Muscle layer of colon (tissue), 2 donors: ENCODE data around the gene PCDH9.

Experiments used
- H3K27ac ChIP-seq: one replicate; pipeline ENCODE4 v1.7.0; 2013; ENCODE audit warnings: low read depth, mild to moderate bottlenecking, low read length, moderate library complexity
- H3K27me3 ChIP-seq, 2 donors: one replicate each; pipeline ENCODE4 v1.7.0; 2013; ENCODE audit warnings: low read length in 2 of 2, mild to moderate bottlenecking in 2 of 2; ENCODE audit not compliant: insufficient read depth in 2 of 2, control insufficient read depth in 1 of 2
- H3K36me3 ChIP-seq: one replicate; pipeline ENCODE4 v1.7.0; 2013; ENCODE audit warnings: mild to moderate bottlenecking, low read length; ENCODE audit not compliant: insufficient read depth
- H3K4me1 ChIP-seq: one replicate; pipeline ENCODE4 v1.7.0; 2013; ENCODE audit warnings: mild to moderate bottlenecking, low read length; ENCODE audit not compliant: insufficient read depth
- H3K4me3 ChIP-seq, 2 donors: one replicate each; pipeline ENCODE4 v1.7.0; 2013; ENCODE audit warnings: low read length in 2 of 2, low read depth in 1 of 2, mild to moderate bottlenecking in 1 of 2, moderate library complexity in 1 of 2
- H3K9ac ChIP-seq: one replicate; pipeline ENCODE4 v1.7.0; 2013; ENCODE audit warnings: low read length
- H3K9me3 ChIP-seq: one replicate; pipeline ENCODE4 v1.7.0; 2013; ENCODE audit warnings: mild to moderate bottlenecking, low read length
- donor health status: abdominal sarcoma.
- donor health status: Adenocarcinoma of cecum.

PCDH9 gene

GRCh38 chr13:66358564-66358963 lies 871.6 kb downstream of the PCDH9 start:
- Histone ChIP-seq H3K9me3 (no peaks in the 10 kb centered on the region), H3K27me3 (no peaks in the 10 kb centered on the region), H3K9ac (no peak overlapping the region), H3K4me1 (no peaks in the 10 kb centered on the region), H3K36me3 (no peaks in the 10 kb centered on the region), H3K4me3 (no peak overlapping the region), H3K27ac (no peak overlapping the region)

- Histone ChIP-seq H3K9ac (no peak overlapping the region), H3K36me3 (no peaks in the 10 kb centered on the region), H3K4me1 (no peaks in the 10 kb centered on the region), H3K27ac (no peak overlapping the region), H3K27me3 (no peaks in the 10 kb centered on the region), H3K4me3 (no peak overlapping the region), H3K9me3 (no peaks in the 10 kb centered on the region)
These were observed 872.7 kb downstream of the PCDH9 start for GRCh38 chr13:66357463-66357862.

- H3K36me3 ChIP-seq = no peaks in the 10 kb centered on the region
- H3K4me3 ChIP-seq = no peak overlapping the region
- H3K27me3 ChIP-seq = no peaks in the 10 kb centered on the region
- no peak overlapping the region for H3K9ac ChIP-seq
- H3K9me3 ChIP-seq = no peaks in the 10 kb centered on the region
- H3K27ac ChIP-seq = no peak overlapping the region
- no peaks in the 10 kb centered on the region for H3K4me1 ChIP-seq
These were observed 875.0 kb downstream of the PCDH9 start for GRCh38 chr13:66354879-66355751.

GRCh38 chr13:66353664-66354063 lies 876.5 kb downstream of the PCDH9 start:
- H3K27me3 ChIP-seq = no peaks in the 10 kb centered on the region
- H3K9ac ChIP-seq = no peak overlapping the region
- H3K36me3 ChIP-seq = no peaks in the 10 kb centered on the region
- no peaks in the 10 kb centered on the region for H3K9me3 ChIP-seq
- peaks cover 8% of the 10 kb centered on the region for H3K4me1 ChIP-seq
- H3K27ac ChIP-seq = no peak overlapping the region
- no peak overlapping the region for H3K4me3 ChIP-seq

- Histone ChIP-seq H3K4me1 (peaks cover 17% of the 10 kb centered on the region), H3K9ac (no peak overlapping the region), H3K36me3 (no peaks in the 10 kb centered on the region), H3K27me3 (no peaks in the 10 kb centered on the region), H3K4me3 (no peak overlapping the region), H3K9me3 (no peaks in the 10 kb centered on the region), H3K27ac (no peak overlapping the region)
These were observed 880.2 kb downstream of the PCDH9 start for GRCh38 chr13:66349966-66350365.

GRCh38 chr13:66348745-66349690 lies 881.1 kb downstream of the PCDH9 start:
- Histone ChIP-seq H3K9ac (no peak overlapping the region), H3K36me3 (no peaks in the 10 kb centered on the region), H3K9me3 (no peaks in the 10 kb centered on the region), H3K27me3 (no peaks in the 10 kb centered on the region), H3K4me1 (peaks cover 24% of the 10 kb centered on the region), H3K27ac (no peak overlapping the region), H3K4me3 (no peak overlapping the region)

GRCh38 chr13:66347486-66348117 lies 882.5 kb downstream of the PCDH9 start:
- H3K9me3 ChIP-seq = no peaks in the 10 kb centered on the region
- H3K27ac ChIP-seq = no peak overlapping the region
- H3K4me1 ChIP-seq = peaks cover 24% of the 10 kb centered on the region
- no peak overlapping the region for H3K4me3 ChIP-seq
- H3K36me3 ChIP-seq = no peaks in the 10 kb centered on the region
- no peaks in the 10 kb centered on the region for H3K27me3 ChIP-seq
- no peak overlapping the region for H3K9ac ChIP-seq

- no peaks in the 10 kb centered on the region for H3K9me3 ChIP-seq
- no peak overlapping the region for H3K9ac ChIP-seq
- peaks cover 33% of the 10 kb centered on the region for H3K4me1 ChIP-seq
- no peak overlapping the region for H3K4me3 ChIP-seq
- no peak overlapping the region for H3K27ac ChIP-seq
- no peaks in the 10 kb centered on the region for H3K36me3 ChIP-seq
- H3K27me3 ChIP-seq = no peaks in the 10 kb centered on the region
These were observed 884.2 kb downstream of the PCDH9 start for GRCh38 chr13:66345971-66346370.

- Histone ChIP-seq H3K4me3 (no peak overlapping the region), H3K27me3 (no peaks in the 10 kb centered on the region), H3K9ac (no peak overlapping the region), H3K27ac (no peak overlapping the region), H3K9me3 (no peaks in the 10 kb centered on the region), H3K4me1 (peaks cover 33% of the 10 kb centered on the region), H3K36me3 (no peaks in the 10 kb centered on the region)
These were observed 884.7 kb downstream of the PCDH9 start for GRCh38 chr13:66345518-66345810.

- no peak overlapping the region for H3K9ac ChIP-seq
- H3K4me3 ChIP-seq = no peak overlapping the region
- no peak overlapping the region for H3K27ac ChIP-seq
- no peaks in the 10 kb centered on the region for H3K9me3 ChIP-seq
- H3K27me3 ChIP-seq = no peaks in the 10 kb centered on the region
- no peaks in the 10 kb centered on the region for H3K36me3 ChIP-seq
- H3K4me1 ChIP-seq = peaks cover 33% of the 10 kb centered on the region
These were observed 885.2 kb downstream of the PCDH9 start for GRCh38 chr13:66344805-66345517.
